GM21619 (cell line): Measurements from ENCODE around the gene GGTA1.
"Not testable (repeated sequence)": the region's sequence is repeated elsewhere in the genome, so short reads cannot be mapped to it uniquely, and the experiment has no call there.

Source experiments
- ATAC-seq: cut with Tn5 transposase; IDR thresholded peaks from one replicate; pipeline ENCODE4 v1.9.1; 2021; ENCODE audit not compliant: unreplicated experiment

Gene GGTA1

DNA sequence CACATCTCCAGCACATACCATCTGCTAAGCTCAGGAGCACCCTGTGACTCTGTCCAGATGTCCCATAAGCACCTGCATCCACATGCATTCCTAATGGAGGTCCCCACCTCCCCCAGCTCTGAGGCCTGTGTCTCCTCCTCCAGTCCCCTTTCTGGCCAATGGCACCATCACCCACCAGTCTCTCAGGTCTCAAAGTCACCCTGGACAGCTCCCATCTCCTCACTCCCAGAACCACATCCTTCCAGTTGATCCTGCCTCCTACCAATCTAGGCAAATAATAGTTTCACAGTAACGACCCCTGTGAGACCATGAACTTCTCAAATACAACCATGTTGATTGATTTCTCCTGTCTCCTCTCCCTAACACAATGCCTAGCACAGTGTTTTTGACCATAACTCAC lies 40.1 kb downstream of the GGTA1 start:
- ATAC-seq, result no peak

DNA sequence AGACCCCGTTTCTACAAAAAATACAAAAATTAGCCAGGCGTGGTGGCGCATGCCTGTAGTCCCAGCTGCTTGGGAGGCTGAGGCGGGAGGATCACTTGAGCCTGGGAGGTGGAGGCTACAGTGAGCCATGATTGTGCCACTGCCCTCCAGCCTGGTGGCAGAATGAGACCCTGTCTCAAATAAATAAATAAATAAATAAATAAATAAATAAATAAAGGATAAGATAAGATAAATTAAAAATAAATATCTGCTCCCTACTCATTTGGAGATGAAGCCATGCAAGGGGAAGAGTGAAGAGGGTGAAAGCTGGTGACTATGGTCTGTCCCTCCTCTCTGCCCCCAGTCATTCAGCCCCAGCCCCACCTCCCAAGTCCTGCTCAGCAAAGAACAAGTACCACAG lies 41.2 kb downstream of the GGTA1 start:
- ATAC-seq, result not testable (repeated sequence)

DNA sequence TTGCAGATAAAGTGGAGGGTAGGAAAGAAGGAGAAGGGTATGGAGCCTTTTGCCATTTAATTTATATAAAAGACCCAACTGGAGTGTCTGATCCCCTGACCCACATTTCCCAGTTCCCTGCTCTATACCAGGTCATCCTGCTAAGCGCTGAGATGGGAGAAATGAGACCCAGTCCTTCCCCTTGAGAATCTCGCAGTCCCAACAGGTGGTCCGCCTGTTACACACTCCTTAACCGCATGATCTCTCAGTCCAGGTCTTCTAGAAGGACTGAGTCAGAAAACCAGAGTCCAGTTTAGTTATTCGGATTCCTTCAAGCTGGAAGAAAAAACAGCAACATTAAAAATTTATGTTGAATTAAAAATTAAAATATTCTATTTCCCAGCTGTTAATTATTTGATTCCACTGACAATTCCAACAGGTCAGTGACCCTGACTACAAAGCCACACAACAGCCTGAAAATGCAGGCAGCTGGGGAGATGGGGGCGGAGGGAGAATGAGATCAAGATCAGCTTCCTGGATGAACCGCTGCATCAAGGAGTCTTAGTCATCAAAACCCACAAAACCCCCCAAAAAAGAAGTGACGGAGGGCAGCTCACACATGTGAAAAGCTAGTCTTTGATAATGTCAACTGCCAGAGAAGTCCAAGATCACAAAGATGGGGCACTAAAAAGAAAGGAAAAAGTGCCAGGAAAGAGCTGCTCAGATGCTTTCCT lies 44.0 kb downstream of the GGTA1 start:
- no peak for ATAC-seq

DNA sequence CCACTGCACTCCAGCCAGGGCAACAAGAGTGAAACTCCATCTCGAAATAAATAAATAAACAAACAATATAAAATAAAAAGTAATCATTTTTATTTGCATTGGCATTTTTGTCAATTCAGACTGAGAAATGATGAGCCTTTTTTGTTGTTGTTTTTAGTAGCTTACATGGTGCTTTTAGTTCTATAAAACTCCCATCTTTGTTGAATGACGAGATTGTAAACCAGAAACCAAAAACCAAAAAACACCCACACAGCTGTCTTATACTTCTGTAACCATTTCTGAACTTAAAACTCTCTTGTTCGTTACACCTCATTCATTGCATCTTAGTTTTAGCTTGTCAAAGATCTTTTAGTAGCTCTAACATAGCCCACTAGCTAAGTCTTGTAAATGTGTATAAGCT lies 44.7 kb downstream of the GGTA1 start:
- no peak for ATAC-seq

DNA sequence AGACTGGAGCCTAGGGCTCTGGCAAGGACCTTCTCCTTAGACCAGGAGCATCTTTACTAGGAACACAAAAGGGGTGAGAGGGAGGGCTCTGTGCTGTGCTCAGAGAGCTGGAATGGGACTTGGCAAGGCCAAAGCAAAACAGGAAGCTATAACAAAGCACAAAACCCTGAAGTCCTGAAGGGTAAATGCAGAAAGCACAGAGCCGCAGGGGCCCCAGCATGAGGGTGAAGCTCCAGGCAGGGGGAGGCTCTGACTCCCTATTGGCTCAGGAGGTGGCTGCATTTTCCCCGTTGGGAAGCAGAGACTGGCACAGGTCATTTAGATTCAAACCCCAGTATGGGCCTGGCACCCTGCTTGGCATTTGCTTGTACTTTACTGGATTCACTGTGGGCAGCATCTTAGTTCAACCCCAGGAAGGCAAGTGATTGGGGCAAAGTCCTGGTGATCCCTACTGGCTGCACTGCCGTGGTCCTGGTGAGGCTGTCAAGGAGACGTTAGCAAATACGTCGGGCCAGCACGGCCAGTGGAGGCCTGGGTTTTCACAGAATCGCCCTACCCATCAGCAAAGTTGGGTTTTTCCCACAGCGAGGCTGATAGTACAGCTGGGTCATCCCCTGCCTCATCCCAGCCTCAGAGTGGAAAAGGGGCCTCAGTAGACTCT lies 46.3 kb downstream of the GGTA1 start:
- no peak for ATAC-seq

DNA sequence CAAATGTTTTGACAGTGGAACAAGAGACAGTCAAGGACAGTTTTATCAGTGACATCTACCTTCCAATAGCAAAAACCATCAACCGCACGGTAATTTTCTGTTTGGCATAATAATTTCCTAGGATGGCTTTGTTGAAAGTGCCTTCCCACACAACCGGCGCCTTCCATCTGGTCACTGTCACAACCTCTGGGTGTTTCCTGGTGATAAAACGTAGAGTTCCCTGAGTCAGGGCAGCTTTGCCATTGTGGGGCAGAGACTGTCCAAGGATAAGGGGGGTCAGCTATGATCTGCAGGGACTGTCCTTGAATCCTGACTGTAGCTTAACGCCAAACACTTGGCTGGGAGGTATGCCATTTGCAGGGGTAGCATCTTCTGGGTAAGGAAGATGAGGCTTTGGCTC lies 47.6 kb downstream of the GGTA1 start:
- no peak for ATAC-seq

DNA sequence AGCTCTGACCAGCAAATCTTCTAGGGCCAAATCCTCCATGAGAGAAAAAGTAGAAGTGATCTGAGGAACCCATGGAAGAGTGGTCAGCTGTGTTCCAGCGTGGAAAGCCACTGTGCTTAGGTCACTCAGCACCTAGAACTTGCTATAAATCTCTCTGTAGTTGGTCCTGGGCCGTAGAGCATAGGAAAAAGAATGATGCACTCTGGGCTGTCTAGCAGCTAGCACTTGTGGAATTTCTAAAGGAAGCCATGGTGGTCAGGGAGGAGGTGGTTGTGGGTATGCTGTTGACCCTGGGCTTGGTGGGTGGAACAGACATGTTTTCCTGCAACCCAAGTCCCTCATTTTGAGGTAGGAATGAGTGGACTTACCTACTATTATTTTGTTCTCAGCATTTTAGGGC lies 48.1 kb downstream of the GGTA1 start:
- no peak for ATAC-seq

DNA sequence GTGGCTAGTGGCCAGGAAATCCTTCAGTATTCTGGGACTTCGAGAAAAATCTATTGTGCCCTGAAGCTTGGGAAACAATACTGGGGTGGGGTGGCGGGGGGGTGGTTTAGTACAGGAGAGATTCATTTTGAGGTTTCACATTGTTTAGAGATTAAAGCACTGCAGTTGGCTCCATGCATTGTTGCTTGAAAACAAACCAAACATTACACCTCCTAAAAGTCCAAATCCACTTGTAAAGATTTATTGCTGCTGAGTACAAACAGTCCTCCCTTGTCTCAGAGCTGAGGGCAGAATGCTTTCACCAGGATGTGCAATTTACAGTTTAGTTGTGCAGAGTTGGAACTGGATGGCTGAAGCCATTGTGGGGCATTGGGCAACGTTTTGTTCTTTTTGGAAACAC lies 49.4 kb downstream of the GGTA1 start:
- ATAC-seq, result no peak

DNA sequence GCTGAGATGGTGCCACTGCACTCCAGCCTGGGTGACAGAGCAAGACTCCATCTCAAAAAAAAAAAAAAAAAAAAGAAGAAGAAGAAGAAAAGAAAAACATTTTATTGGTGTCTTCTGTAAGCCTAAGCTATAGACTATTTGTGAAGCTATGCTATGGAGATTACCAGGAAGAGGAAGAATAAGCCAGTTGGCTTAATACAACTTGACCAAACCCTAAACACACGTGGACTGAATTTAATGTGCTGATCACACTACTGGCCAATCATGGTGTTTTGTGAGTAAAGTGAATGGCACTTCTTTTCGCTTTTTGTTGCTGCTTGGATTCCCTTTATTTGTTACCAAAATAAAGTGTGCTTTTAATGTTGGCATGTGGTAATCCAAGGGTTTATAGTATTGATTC lies 49.9 kb downstream of the GGTA1 start:
- ATAC-seq, result no peak

DNA sequence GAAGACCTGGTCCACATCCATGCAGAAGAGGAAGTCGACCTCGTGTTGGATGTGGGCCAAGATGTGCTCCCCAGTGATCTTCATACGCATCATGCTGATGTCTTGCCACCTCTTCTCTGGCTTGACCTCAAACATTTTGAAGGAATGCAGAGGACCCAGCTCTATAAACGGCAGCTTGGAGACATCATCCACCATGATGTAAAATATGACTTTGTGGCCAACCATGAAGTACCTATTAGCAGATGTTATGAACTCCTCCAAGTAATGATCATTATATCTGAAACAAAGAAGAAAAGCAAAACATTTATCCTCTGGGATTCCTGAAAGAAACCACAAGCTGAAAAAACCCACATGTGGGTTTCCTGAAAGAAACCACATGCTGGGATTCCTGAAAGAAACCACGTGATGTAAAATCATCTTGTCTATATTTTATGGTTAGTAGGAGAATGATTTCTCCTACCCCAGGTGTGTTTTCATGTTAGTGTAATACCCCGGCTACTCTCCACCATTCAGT lies 52.3 kb downstream of the GGTA1 start:
- ATAC-seq, result no peak

DNA sequence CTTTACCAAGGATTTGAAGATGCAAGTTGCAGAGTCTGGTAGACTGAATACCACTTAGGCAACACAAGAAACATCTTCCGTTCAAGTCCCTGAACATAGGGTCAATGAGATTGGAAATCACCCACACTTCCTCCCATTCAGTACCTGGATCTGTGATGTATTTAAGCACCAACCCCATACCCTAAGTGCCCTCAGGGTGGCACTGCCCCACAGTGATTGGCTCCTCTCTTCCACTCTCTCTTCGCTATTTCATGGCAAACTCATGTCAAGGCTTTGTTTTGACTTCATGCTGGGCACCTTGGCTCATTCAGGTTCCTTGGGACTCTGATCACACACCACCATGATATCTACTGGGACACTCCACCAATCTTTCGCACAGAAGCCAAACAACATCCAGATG lies 53.7 kb downstream of the GGTA1 start:
- no peak for ATAC-seq

DNA sequence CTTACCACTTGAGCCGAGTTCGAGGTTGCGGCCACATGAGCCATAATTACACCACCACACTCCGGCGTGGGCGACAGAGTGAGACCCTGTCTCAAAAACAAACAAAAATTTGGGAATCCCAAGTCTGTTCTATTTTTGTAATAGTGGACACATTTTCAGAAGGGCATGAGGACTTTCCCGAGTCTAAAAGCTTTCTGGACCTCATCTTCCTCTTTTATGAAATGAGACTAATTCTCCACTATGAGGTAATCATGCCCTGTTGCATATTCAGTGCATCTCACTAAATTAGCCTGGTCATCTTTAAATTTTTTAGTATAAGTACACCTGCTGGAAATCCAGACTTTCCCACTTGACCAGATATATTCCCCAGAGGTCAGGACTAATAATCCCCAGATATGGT lies 55.7 kb downstream of the GGTA1 start:
- ATAC-seq, result no peak

DNA sequence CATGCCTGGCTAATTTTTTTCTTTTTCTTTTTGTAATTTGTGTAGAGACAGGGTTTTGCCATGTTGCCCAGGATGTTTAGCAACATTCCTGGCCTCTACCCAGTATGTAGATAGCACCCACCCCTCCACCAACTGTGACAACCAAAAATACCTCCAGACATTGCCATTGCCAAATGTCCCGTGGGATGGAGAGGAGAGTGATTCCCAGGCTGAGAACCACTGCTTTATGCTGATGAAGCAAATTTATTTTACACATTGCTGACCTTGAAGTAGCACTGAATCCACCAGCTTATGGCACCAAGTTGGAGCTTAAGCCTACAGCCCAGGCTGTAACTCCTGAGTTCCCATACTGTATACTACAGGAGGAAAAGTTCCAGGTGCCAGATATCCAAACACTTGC lies 58.5 kb downstream of the GGTA1 start:
- no peak for ATAC-seq

DNA sequence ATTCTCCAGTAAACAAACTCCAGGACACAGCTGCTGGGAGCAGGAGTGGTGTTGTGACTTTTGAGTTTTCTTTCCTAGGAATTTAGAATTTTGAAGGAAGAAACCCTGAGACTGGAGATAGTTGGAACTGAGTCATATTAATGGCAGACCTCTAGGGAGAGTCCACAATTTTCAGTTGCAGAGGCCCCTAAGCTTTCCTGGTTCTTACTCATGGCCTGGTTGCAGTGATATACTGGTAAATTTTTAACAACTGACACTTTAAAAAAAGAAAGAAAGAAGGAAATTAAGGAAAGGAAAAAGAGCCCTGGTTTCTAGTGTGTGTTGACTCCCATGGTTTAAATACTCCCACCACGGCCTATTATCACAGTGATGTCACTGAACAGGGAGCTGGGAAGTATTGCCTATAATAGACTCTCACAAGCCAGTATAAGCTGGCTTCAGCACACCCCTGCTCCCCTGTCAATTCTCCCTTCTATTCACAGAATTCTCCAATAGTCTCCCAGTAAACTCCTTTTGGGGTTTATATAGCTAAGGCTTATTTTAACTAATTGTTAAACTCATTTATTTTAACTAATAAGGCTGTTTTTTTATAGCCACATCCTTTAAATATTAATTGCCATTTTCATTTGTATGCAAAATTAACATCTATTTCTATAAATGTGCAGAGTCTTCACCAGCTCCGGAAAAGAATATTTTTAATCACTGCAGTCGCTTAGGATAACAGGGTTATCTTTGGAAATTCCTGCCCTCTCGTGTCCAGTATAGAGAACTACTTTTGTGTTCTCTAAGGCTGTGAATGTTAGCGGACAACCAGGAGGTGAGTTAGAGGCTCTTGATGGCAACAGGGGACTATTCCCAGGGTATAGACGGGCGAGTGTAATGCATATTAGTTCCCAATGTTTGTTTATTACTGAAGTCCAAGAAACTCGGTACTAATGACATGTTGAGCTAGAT lies 59.7 kb downstream of the GGTA1 start:
- no peak for ATAC-seq

DNA sequence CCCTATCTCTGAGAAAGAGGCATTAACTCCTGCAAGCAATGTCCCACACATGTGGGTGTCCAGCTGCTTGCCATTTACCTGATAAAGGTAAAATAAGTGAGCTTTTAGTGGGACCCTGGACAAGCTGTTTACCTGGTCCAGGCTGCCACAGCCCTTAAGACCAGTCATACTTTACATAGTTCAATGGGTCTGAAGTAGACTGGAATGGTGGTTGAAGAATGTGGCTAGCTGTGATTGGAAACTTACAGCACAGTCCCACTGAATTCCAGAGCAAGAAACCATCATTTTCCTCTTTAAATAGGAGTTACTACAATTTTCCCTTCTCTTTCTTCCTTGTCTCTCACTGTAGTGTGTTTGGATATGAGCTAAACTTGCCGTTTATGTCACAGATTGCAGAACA lies 60.6 kb downstream of the GGTA1 start:
- ATAC-seq, result no peak

DNA sequence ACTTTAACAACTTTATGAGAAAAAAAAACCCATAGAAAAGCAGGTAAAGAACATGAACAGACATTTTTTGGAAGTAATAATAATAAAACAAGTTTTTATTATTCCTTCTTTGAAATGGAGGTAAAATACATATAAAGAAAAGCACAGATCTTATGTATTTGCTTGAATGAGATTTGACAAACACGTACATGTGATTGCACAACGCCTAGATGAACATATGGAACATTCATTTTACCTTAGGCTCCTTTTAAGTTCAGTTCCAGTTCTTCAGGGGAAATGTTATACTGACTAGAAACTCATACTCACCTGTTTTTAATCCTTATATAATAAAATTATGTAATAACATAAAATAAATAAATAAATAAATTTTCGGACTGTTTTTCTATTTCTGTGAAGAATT lies 61.8 kb downstream of the GGTA1 start:
- ATAC-seq, result no peak

DNA sequence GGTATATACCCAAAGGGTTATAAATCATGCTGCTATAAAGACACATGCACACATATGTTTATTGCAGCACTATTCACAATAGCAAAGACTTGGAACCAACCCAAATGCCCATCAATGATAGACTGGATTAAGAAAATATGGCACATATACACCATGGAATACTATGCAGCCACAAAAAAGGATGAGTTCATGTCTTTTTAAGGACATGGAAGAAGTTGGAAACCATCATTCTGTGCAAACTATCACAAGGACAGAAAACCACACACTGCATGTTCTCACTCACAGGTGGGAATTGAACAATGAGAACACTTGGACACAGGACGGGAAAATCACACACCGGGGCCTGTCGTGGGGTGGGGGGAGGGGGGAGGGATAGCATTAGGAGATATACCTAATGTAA lies 62.6 kb downstream of the GGTA1 start:
- not testable (repeated sequence) for ATAC-seq

DNA sequence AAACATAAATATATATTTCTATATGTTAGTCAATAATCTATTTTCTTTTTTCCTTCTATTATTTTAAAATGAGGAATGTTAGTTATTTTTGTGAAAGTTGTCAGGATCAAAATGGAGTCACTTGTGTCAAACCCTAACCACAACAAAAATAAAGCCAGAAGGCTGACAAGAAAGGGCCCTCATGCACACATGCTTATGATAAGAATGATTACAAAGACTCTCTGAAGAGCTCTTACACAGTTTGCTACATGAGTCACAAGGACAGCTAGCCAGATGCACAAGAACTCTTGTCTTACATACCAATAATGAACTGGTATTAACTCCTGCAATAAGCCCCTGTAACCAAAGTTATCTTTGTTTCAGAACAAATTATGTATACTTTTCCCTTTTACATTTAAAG lies 64.7 kb downstream of the GGTA1 start:
- ATAC-seq, result no peak

DNA sequence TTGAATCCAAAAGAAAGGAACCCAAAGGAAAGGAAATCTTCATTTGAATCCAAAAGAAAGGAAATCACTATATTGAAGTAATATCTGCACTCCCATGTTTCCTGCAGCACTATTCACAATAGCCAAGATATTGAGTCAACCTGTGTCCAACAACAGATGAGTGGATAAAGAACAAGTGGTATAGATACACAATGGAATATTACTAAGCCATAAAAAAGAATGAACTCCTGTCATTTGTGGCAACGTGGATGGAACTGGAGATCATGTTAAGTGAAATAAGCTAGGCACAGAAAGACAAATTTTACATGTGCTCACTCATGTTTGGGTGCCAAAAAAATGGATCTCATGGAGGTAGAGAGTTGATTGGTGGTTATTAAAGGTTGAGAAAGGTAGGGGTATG lies 71.7 kb downstream of the GGTA1 start:
- no peak for ATAC-seq

DNA sequence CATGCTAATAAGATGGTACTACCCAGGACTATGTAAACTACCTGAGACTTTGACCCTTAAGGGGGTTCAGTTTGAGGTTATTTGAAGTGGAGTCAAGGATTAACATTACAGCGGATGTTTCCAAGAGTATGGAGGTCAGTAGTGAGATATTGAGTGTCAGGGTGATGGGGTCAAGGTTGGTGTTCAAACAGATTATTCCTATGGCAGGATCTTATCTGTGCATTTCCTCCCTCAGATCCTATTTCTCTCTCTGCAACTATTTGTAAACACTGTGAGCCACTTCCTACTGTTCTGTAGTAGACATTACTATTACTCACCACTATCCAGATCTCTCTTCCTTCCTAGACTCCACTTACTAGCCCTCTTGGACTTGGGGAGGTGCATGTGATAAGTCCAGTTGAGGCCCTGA lies 75.6 kb downstream of the GGTA1 start:
- ATAC-seq, result no peak

DNA sequence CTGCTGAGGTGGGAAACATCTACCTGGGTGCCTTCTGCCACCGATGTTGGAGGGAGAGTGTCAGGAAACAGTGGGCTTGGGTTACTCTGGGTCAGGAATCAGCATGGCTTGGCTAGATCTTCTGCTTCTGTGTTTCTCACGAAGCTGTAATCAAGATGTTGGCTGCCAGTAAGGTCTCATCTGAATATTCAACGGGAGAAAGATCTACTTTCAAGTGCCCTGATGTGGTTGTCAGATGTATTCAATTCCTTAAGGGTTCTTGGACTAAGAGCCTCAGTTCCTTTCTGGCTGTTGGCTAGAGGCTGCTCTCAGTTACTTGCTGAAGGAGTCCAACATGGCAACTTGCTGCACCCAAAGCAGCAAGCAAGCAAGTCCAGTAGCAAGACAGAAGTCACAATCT lies 87.7 kb downstream of the GGTA1 start:
- no peak for ATAC-seq

DNA sequence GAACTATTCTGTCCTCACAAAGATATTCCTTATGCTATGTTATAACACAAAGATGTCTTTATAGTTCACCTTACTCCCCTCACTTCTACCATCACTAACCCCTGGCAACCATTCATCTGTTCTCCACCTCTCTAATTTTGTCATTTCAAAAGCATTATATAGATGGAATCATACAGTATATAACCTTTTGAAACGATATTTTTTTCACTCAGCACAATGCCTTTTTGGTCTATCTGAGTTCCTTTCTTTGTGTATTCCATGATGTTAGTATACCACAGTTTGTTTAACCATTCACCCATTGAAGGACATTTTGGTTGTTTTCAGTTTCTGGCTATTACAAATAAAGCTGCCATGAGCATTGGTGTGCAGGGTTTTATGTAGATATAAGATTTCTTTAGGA lies 93.7 kb downstream of the GGTA1 start:
- ATAC-seq, result no peak
